Common myeloid progenitor, CD34-positive (primary cell): ENCODE measurements around the gene EBF4.

Experiments
- CTCF ChIA-PET: fragments of 350-600 bp; sonication (Branson Sonifier 250); formaldehyde crosslinking; loops from one replicate; lab custom pipeline; 2021; ENCODE audit warnings: antibody characterized with exemption; lab: Charles Lee
- POLR2A ChIA-PET: fragments of 350-600 bp; sonication (Branson Sonifier 250); formaldehyde crosslinking; loops from one replicate; lab custom pipeline; 2021; ENCODE audit warnings: antibody characterized with exemption; lab: Charles Lee
- DNase-seq, 3 donors: peaks; one replicate each; pipeline versions ENCODE4 v3.0.0 to v3.0.0-alpha.2; 2013
- H3K27ac ChIP-seq, 2 experiments: 1 replicate in 1 of 2; 2 replicates in 1 of 2; pipeline ENCODE4 v1.7.0; 2013; ENCODE audit warnings: inconsistent platforms in 2 of 2, low read length in 2 of 2, mild to moderate bottlenecking in 2 of 2, low read depth in 1 of 2, moderate library complexity in 1 of 2; ENCODE audit not compliant: severe bottlenecking in 2 of 2, insufficient read depth in 1 of 2, poor library complexity in 1 of 2
- H3K27me3 ChIP-seq, 5 experiments: replicated peaks in 2 of 5; 1 replicate in 3 of 5; 2 replicates in 2 of 5; pipeline versions ENCODE4 v1.6.1 to v1.7.0; 2013; ENCODE audit warnings: low read length in 4 of 5, mild to moderate bottlenecking in 2 of 5, moderate library complexity in 2 of 5, inconsistent platforms in 1 of 5; ENCODE audit not compliant: insufficient read depth in 5 of 5, control insufficient read depth in 4 of 5
- H3K36me3 ChIP-seq, 4 experiments: 1 replicate in 2 of 4; 2 replicates in 2 of 4; pipeline versions ENCODE4 v1.6.1 to v1.7.0; 2013; ENCODE audit warnings: low read length in 3 of 4, control low read depth in 1 of 4, mild to moderate bottlenecking in 1 of 4; ENCODE audit not compliant: control insufficient read depth in 4 of 4, insufficient read depth in 4 of 4
- H3K4me1 ChIP-seq, 4 experiments: 1 replicate in 3 of 4; 2 replicates in 1 of 4; pipeline versions ENCODE4 v1.6.1 to v1.7.1; 2013; ENCODE audit warnings: low read length in 3 of 4, mild to moderate bottlenecking in 3 of 4, control low read depth in 1 of 4, inconsistent platforms in 1 of 4, moderate library complexity in 1 of 4; ENCODE audit not compliant: control insufficient read depth in 4 of 4, insufficient read depth in 4 of 4; ENCODE audit errors: control extremely low read depth in 1 of 4
- H3K4me3 ChIP-seq, 7 experiments: 1 replicate in 4 of 7; 2 replicates in 3 of 7; pipeline versions ENCODE4 v1.5.1 to v1.7.0; 2013; ENCODE audit warnings: mild to moderate bottlenecking in 7 of 7, low read length in 6 of 7, moderate library complexity in 6 of 7, inconsistent platforms in 2 of 7, low read depth in 2 of 7, control low read depth in 1 of 7; ENCODE audit not compliant: insufficient read depth in 4 of 7, control insufficient read depth in 1 of 7; ENCODE audit errors: extremely low read depth in 1 of 7
- H3K9me3 ChIP-seq, 5 experiments: 1 replicate in 4 of 5; 2 replicates in 1 of 5; pipeline versions ENCODE4 v1.6.1 to v1.7.1; 2013; ENCODE audit warnings: low read length in 4 of 5, mild to moderate bottlenecking in 2 of 5, inconsistent platforms in 1 of 5, low read depth in 1 of 5, moderate library complexity in 1 of 5; ENCODE audit not compliant: control insufficient read depth in 4 of 5, insufficient read depth in 2 of 5; ENCODE audit errors: control extremely low read depth in 1 of 5
- WGBS: methylation state at CpG from one replicate; pipeline ENCODE4 v1.1.5; 2013; ENCODE audit not compliant: insufficient coverage; 5-methylcytosine and 5-hydroxymethylcytosine counted together

The EBF4 gene

GRCh38 chr20:2654384-2654822 is 38.2 kb upstream of the EBF4 start:
- 93% methylated on average over 7 of the region's 9 CpGs for WGBS
- Histone ChIP-seq H3K27ac (peak overlapping the region; percentile 4 to 88), H3K4me3 (peak overlapping the region in 5 of 7 experiments; percentile 27 to 99 (median 96)), H3K9me3 (no peaks in the 10 kb centered on the region), H3K27me3 (no peaks in the 10 kb centered on the region), H3K36me3 (peaks cover 22 to 62% (median 46%) of the 10 kb centered on the region in 4 experiments), H3K4me1 (peaks cover 10 to 35% (median 27%) of the 10 kb centered on the region in 4 experiments)
- DNase-seq: no peak
- CTCF ChIA-PET: interaction anchor here (1.3 to 1.4 kb wide), 3 partner anchors 11 to 22 kb away, joined by 3 to 5 read pairs (median 3); no protein-coding TSS in a partner anchor
- POLR2A ChIA-PET: no interaction called here

GRCh38 chr20:2654831-2655230 is 37.7 kb upstream of the EBF4 start:
- H3K4me1 ChIP-seq: peaks cover 10 to 35% (median 27%) of the 10 kb centered on the region in 4 experiments
- ChIA-PET CTCF (interaction anchor here (1.3 to 1.4 kb wide), 3 partner anchors 11 to 21 kb away, joined by 3 to 5 read pairs (median 3); no protein-coding TSS in a partner anchor), POLR2A (no interaction called here)
- no peak overlapping the region for H3K27ac ChIP-seq
- H3K36me3 ChIP-seq: peaks cover 22 to 66% (median 49%) of the 10 kb centered on the region in 4 experiments
- no peaks in the 10 kb centered on the region for H3K9me3 ChIP-seq
- H3K27me3 ChIP-seq: no peaks in the 10 kb centered on the region
- DNase-seq: no peak
- WGBS: 100% methylated on average over 3 of the region's 3 CpGs
- peak overlapping the region in 1 of 7 experiments; percentile 96 for H3K4me3 ChIP-seq

- H3K27ac ChIP-seq: no peak overlapping the region
- H3K9me3 ChIP-seq: no peaks in the 10 kb centered on the region
- H3K4me3 ChIP-seq: peak overlapping the region in 1 of 7 experiments; percentile 96
- peaks cover 10 to 35% (median 27%) of the 10 kb centered on the region in 4 experiments for H3K4me1 ChIP-seq
- H3K36me3 ChIP-seq: peaks cover 26 to 73% (median 55%) of the 10 kb centered on the region in 4 experiments
- ChIA-PET CTCF (interaction anchor here (0.8 to 1.4 kb wide), 2 partner anchors 21 to 32 kb away, joined by 3 read pairs; no protein-coding TSS in a partner anchor), POLR2A (interaction anchor here (0.6 kb wide), 1 partner anchor 8 kb away, joined by 3 read pairs; the partner anchor contains the start of gene IDH3B)
- no peak for DNase-seq
- H3K27me3 ChIP-seq: no peaks in the 10 kb centered on the region
- 99% methylated on average over 15 of the region's 17 CpGs for WGBS
Measured at GRCh38 chr20:2655331-2656116, 37.1 kb upstream of the EBF4 start.

- H3K27me3 ChIP-seq: no peaks in the 10 kb centered on the region
- H3K4me1 ChIP-seq: peaks cover 4 to 25% (median 20%) of the 10 kb centered on the region in 4 experiments
- POLR2A ChIA-PET: no interaction called here
- no peak overlapping the region for H3K27ac ChIP-seq
- CTCF ChIA-PET: no interaction called here
- no peak overlapping the region for H3K4me3 ChIP-seq
- no peak for DNase-seq
- H3K36me3 ChIP-seq: peaks cover 28 to 81% (median 63%) of the 10 kb centered on the region in 4 experiments
- 96% methylated on average over 9 of the region's 12 CpGs for WGBS
- H3K9me3 ChIP-seq: no peaks in the 10 kb centered on the region
Measured at GRCh38 chr20:2656471-2657117, 36.0 kb upstream of the EBF4 start.

- POLR2A ChIA-PET: interaction anchor here (0.5 to 0.6 kb wide), 2 partner anchors 78 to 391 kb away, joined by 3 to 4 read pairs; no protein-coding TSS in a partner anchor
- Histone ChIP-seq H3K27me3 (no peaks in the 10 kb centered on the region), H3K4me3 (no peak overlapping the region), H3K4me1 (peaks cover 4 to 23% (median 18%) of the 10 kb centered on the region in 4 experiments), H3K9me3 (no peaks in the 10 kb centered on the region), H3K27ac (no peak overlapping the region), H3K36me3 (peaks cover 28 to 88% (median 66%) of the 10 kb centered on the region in 4 experiments)
- 100% methylated on average over 3 of the region's 5 CpGs for WGBS
- CTCF ChIA-PET: no interaction called here
- no peak for DNase-seq
Measured at GRCh38 chr20:2657241-2657640, 35.3 kb upstream of the EBF4 start.

- Histone ChIP-seq H3K27me3 (no peaks in the 10 kb centered on the region), H3K27ac (no peak overlapping the region), H3K4me3 (no peak overlapping the region), H3K9me3 (no peaks in the 10 kb centered on the region), H3K36me3 (peaks cover 28 to 89% (median 67%) of the 10 kb centered on the region in 4 experiments), H3K4me1 (peaks cover 4 to 23% (median 17%) of the 10 kb centered on the region in 4 experiments)
- CTCF ChIA-PET: no interaction called here
- DNase-seq: no peak
- POLR2A ChIA-PET: interaction anchor here (0.5 to 0.6 kb wide), 2 partner anchors 77 to 391 kb away, joined by 3 to 4 read pairs; no protein-coding TSS in a partner anchor
- 94% methylated on average over 3 of the region's 5 CpGs for whole genome bisulfite sequencing
Measured at GRCh38 chr20:2657674-2658073, 34.9 kb upstream of the EBF4 start.
